Amygdala (tissue), 56 donors: ENCODE measurements around the gene NPSR1.
A peak's percentile ranks its signal among the peaks of the same experiment; 100 is the strongest.
"Not testable (repeated sequence)": the region's sequence is repeated elsewhere in the genome, so short reads cannot be mapped to it uniquely, and the experiment has no call there.

Experiments
- DNase-seq, 56 donors: peaks; one replicate each; lab custom pipeline; 2025; lab: John Stamatoyannopoulos, UW

The NPSR1 gene, protein sequence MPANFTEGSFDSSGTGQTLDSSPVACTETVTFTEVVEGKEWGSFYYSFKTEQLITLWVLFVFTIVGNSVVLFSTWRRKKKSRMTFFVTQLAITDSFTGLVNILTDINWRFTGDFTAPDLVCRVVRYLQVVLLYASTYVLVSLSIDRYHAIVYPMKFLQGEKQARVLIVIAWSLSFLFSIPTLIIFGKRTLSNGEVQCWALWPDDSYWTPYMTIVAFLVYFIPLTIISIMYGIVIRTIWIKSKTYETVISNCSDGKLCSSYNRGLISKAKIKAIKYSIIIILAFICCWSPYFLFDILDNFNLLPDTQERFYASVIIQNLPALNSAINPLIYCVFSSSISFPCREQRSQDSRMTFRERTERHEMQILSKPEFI

DNA sequence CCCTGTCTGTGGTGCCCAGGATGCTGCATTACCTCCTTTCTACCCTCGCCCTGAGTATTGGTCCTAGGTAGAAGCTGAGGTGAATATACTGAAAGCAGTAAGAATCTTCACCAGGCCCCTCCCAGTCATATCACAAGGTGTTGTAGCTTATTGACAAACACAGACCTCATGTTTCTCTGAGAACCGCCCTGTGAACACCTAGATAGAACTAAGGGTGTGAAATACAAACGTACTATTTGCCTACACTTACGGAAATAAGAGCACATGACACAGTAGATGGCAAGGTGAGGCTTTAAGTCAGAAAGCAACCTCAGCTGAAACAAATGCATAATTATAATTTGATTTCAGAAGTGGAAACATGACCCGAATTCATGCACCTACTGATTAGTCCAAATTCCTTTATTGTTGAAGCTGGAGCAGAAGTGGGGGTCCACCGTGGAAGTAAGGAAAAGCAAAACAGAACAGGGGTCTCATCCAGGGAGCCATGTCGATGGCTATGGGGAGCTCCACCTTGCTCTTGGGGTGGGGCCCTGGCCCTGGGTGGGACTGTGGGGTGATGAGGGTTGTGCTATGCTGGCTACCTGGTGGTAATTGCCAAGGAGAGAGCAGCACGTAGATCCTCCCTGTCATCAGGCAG, at the start of gene NPSR1:
TSS of gene NPSR1 (plus strand) at position 587 of the 637 bp plus-strand sequence. CDS start 195 bp downstream, outside the sequence.
- DNase-seq = no peak

DNA sequence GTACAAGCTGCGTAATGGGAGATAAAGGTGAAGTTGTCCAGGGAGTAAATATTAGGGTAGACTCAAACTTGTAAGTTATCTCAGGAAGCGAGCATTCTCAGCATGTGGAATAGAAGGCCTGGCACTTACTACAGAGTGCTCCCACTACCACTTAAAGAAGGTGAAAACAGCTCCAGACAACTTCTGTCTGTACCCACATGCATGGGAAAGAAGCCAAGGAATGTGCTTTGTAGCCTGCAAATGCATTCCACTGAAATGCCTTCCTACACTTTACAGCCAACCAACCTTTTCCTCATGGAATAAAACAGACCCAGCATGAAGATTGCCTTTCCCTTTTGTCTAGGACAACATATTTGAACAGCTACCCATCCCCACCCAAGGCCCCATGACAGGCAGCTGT, 45.4 kb upstream of the NPSR1 start:
- no peak for DNase-seq

DNA sequence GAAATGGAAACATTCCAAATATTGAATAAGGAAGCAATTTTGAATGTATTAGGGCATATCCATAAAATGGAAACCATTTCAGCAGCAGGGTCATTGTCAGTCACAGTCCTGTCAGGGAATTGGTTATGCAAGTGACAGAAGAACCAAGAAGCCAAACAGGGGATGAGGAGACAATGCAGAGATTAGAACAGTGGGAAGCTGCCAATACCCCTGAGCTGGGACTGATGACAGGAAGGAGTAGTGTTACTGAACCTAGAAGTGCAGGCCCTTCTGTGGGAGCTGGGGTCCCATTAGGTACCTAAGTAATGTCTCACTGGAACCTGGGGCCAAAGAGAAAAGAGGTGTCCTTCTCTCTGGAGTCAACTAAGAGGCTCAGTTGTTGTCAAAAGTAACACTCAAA, 37.6 kb upstream of the NPSR1 start:
- no peak for DNase-seq

DNA sequence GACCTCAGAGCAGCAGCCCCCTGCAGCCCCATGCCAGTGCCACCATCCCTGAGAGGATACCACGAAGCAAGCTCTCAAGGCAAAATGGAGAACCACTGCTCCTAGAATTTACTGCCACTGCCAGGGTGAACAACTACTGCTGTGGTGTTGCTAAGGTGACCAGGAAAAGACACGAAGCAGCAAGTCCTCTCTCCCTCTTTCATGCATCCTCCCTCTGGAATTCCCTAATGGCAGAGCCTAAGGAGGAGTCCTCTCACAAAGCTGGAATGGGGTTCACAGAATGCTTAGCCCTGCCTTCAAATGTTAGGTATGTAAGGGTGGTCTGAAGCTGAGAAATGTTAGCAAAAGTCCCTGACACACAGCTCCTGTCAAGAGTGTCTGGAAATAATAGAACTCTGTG, 35.8 kb upstream of the NPSR1 start:
- DNase-seq = no peak

DNA sequence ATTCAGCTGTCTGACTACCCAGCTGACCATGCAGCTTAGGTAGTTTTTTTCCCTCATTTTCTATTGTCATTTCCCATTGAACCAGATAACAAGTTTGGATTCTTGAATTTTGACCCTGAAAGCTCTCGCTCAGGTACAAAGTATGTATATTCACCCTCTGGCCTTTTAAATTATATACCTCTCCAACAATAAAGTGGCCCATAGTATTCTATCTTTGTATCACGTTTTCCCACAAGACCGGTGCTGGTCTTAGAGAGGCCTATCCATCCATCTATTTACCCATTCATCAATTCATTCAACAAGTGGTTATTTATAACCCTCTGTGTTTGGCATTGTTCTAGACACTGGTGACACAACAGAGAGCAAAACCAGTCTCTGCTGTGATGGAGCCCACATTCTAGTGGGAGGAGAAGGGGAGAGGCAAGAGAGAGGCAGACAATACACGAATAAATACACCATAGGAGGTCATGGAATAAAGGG, 35.2 kb upstream of the NPSR1 start:
- no peak for DNase-seq

DNA sequence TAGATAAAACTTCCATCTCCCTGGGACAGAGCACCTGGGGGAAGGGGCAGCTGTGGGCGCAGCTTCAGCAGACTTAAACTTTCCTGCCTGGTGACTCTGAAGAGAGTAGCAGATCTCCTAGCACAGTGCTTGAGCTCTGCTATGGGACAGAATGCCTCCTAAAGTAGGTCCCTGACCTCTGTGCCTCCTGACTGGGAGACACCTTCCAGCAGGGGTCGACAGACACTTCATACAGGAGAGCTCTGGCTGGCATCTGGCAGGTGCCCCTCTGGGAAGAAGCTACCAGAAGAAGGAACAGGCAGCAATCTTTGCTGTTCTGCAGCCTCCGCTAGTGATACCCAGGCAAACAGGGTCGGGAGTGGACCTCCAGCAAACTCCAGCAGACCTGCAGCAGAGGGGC, 29.4 kb upstream of the NPSR1 start:
- not testable (repeated sequence) for DNase-seq

DNA sequence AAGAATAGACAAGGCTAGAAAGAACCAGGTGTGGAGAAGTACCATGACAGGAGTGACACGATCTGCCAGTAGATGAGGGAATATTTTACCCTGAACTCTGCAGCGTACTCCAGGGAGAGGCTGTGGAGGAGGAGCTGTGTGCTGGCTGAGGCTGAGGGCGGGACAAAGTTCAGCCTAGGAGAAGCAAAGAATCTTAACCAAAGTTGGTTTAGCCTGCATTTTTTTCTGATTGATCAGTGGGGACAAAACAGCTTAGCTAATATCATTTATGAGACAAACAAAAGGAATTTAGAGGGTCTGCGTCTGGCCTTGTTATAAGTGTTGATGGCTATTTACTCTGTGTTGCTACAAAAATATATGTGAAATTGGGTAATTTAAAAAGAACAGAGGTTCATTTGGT, 5.2 kb upstream of the NPSR1 start:
- no peak for DNase-seq

DNA sequence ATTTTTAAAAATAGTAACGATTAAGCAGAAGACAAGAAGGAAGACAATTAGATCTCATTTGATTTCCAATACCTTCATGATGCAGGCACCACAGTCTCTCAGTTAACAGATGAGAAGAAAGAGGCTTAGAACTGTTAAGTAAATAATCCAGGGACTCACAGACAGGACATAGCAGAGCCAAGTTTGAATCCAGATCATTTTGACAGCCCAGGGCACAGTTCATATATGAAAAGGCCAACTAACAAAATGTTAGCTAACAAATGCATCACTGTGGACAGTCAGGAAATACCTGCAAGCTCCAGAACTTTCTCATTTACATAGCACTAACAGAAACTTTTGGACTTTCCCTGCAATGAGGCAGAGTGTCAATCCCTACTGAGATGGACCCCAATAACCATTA, 4.2 kb upstream of the NPSR1 start:
- DNase-seq = no peak

DNA sequence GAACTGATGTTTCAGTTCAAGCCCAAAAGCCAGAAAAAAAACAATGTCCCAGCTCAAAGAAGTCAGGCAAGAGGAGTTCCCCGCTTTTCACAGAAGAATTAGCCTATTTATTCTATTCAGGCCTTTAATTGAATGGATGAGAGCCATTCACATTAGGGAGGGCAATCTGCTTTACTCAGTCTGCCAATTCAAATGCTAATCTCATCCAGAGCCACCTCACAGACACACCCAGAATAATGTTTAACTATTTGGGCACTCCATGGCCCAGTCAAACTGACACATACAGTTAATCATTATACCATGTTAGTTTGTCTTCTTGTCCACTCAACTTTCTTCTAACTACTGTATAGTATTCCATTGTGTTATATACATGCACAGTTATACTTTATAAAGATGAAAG, 2.6 kb upstream of the NPSR1 start:
- DNase-seq = no peak

DNA sequence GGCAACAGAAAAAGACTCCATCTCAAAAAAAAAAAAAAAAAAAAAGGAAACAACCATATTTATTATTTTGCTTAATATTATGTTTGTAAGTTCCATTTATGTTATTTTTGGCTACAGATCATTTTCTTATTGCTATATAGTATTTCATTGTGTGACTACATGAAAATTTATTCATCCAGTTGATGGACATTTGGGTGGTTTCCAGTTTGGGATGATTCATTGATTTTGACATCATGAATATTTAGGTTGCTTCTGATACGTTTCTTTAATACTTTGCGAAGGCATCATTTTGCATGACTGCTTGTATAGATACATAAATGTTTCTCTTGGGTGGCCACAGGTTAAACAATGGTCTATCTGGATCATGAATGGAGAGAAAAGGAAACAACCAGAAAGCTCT, 2.0 kb upstream of the NPSR1 start:
- DNase-seq = no peak

DNA sequence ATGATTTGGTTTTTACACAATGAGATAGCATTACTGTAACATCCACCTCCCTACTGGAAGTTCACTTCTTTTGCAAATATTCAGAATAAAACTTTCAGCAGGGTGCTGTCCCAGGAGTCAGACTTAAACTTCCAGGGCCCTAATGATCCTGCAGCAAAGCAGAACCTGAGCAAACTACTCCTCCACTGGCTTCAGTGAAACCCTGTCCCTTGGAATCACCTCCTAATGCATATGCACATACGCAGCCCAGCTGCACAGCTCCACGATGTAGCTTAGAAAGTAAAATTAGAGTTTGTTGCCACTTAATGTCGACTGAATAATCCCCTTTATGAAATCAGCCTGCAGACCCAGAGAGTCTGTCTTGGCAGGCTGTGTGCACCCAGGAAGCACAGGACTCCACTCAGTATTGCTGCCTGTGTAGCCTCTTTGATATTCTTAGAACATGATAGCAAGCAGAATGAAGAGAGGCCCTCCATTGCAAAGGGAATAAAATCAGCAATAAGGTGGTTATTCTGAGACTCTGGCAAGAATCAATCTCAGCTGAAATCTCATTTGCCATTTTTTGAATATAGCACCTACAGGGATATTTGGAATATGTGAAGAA, 1.6 kb downstream of the NPSR1 start:
- DNase-seq = no peak

DNA sequence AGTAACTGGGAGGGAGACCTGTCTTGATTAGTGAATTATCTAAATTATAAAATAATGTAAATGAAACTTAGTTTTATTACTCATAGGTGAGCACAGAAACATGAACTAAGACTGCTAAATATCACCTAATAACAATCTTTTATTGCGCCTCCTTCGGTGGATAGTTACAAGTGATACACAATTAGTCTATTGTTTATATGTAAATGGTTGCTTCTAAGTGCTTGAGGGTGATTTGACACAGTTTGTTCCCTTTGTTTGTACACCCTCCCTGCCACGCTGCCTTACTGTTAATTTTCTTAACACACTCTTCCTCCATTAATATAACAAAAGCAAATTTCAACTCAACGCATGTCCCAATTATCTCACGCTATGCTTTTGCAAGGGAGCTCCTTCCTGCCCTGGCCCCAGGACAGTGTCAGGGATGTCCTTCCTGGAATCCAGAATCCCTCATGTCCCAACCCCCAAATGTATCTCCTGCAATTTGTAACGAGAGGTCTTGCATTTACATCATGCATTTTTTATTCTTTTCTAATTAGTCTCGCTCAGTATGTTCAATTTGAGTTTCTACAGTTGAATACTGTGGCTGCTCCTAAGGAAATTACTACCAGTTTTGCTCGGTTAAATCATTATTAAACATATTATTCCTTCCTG, 4.2 kb downstream of the NPSR1 start:
- DNase-seq = no peak

DNA sequence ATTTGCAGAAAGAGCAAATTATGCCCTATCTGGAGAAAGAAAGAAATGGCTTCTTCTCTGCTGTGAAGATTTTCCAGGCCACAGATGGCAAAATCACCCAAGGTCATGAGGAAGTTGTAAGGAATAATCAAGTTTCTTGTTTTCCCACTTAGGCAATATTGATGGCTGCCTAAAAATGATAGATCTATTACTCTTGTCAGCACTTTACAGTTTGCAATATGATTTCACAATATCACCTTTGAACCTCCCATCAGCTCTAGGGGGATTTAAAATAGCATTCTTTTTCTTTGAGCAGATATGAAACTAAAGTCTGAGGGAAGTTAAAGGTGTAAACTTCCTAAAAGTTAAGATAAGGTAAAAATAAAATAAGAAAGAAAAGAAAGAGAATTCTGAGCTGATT, 6.7 kb downstream of the NPSR1 start:
- no peak for DNase-seq

DNA sequence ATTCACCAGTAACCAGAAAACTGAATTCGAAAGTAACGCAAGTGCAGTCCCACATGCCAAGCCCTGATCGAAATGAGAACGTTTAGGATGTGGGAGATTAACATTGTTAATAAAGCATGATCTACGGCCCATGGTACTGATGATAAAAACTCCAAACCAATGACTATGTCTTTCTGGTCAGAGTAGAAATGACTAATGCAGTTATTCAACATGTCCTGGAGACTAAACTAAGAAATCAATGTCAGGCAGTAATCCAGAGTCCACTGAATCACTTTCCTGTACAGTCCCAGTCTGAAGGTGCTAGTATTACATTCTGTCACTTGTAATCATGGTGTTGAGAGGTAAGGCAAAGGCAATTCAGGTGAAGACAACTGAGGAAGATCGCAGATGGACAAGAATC, 14.4 kb downstream of the NPSR1 start:
- DNase-seq = no peak

DNA sequence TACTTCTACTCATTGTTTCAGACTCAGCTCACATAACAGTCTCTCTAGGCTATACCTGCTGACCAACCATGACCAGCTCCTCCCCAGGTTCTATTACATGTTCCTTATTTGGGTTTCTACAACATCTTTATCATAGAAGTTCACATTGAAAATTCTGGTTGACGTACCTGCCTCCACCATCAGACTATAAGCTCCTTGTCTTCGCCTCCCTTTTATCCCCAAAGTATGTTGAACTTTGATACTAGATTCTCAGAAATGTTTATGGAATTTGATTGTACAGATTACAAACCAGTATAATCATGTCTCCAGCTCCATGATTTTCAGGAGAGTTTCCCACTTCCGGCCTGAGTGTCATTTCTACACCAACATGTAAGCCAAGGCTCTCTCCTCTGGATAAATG, 15.0 kb downstream of the NPSR1 start:
- no peak for DNase-seq

DNA sequence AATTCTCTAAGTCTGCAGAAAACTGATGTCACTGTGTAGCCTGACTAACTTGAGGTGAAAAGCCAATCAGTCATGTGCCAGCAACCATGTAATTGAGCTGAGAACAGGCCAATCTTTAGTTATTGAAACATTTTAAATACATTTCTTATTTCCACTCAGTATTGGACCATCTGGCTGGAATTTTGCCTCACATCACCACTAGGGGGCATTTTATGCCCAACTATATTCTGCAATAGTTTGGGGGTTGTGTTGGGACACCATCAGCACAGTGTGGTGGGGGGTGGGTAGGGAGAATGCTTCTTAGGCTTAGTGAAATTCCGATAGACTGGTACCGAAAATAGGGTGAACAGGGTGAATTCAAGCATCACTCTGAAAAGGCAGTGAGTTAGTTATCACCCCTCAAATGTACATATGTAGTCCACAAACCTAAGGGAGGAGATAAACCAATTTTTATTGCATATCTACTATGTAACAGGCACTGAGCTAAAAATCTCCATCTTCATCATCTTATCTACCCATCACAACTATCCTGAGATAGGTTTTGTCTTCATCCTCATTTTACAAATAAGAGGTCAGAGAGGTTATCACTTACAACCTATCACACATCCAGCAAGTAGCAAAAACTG, 17.8 kb downstream of the NPSR1 start:
- peak in 7 of 56 donors; percentile 1 to 31 (median 2) for DNase-seq

DNA sequence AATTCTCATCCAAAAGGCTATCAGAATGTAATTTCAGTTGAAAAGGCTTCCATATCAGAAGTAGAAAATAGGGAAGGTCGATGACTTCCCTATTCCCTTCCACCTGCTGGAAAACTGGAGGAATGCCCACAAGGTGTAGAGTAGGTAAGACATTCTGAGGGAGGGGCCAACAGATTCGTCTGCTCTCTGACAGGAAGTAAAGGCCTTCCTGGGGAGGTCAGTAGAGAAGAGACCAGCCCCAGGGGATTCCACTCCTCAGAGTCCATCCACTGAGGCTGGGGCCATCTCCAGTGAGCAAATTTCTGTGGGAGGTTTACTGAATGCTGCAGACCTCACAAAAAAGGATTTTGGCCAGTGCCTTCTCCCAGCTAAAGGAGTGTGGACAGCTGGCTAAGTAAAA, 19.5 kb downstream of the NPSR1 start:
- DNase-seq = no peak

DNA sequence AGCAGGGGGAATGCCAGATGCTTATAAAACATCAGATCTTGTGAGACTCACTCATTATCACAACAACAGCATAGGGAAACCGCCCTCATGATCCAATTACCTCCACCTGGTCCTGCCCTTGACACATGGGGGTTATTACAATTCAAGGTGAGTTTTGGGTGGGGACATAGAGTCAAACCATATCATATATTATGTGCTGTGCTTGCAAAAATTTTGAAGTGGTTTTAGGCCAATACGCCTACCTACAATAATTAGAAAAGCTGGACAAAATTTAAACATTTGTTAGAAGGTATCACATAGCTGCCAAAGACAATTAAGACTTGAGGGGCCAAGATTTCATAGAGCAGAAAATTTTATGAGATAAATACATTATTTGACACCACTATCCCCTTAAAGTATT, 29.5 kb downstream of the NPSR1 start:
- DNase-seq = no peak

DNA sequence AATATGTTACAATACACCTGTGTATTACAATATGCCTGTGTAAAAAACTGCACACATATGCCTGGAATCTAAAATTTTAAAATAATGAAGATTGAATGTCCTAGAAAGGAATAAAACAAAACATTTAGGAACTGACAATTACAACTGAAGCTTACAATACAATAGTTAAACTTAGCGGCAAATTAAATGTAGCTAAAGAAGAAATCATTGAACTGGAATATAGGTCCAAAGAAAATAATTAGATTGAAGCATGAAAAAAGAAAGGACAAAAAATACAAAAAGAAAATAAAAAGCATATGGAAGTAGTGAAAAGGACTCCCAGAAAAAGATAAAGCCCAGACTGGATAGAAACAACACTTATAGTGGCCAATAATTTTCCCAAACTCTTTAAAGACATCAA, 38.4 kb downstream of the NPSR1 start:
- no peak for DNase-seq

DNA sequence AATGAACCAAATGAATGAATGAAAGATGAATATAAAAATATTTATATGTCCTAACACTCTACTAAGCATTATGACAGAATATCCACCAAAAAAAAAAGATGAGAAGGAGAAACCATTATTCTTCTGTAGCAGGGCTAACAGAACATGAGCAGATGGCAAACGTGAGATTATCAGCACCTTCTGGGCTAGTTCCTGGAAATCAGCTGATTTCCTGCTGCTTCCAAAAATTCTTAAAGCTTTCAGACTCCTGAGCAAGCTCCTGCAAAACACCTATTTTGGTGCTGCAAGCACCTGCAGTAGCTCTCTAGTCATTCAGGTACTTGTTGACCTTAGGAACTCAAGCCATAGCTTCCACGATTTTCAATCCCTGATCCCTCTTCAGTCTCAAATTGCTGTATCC, 51.8 kb downstream of the NPSR1 start:
- DNase-seq = no peak

DNA sequence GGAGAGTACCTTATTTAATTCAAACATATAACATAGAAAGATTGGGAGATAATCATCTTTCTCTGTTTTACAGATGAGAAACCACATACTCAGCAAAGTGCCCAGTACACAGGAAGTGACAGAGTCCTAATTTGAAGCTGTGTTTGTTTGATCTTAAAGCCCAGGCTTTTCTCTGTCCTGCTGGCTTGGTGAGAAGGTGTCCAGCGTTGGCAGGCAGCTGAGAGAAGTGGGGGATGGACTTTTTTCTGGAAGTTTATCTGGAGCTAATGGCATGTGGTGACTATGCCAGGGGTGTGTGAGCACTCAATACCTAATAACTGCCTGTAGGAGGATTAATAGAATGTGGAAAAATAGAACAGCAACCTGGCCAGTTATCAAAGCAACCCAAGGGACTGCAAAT, 60.8 kb downstream of the NPSR1 start:
- peak in 1 of 56 donors; percentile 1 for DNase-seq
